GM19099 (cell line): ENCODE data around the gene IRX4.

ENCODE experiments used
- POLR2A ChIP-seq: IDR thresholded peaks from 3 replicates; pipeline ENCODE4 v1.6.1; 2011; ENCODE audit warnings: low read depth; ENCODE audit not compliant: insufficient read length; ENCODE audit errors: extremely low read depth

IRX4 gene

DNA sequence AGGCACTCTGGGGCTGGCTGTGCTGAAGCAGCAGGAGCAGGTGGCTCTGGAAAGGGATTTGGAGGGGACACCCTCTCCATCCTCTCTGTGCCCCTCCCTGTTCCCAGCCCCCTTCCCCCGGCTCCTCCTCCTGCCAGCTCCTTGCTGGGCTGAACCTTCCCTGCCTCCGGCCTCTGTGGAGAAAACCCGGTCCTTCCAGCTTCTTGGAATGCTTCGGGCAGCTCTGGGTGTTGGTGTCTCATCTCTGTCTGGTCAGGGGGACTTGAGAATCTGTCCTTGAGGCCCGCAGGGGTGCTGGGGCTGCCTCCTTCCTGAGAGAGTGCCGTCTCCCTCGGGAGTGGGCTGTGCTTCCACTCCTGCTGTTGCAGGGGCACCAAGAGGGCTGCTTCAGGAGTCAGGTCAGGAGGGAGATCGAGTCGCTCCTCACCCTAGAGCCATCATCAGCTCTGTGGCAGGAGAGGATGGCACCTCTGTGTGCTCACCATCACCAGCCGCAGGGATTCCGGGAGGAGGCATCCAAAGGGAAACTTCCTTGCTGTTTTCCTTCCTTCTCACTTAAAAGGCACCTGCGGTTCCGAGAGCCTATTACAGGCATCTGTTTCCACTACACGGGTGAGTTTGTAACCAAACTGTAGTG is 50.9 kb downstream of the IRX4 start:
- TF ChIP-seq POLR2A = no peak

GRCh38 chr5:1831257-1831656 is 51.5 kb downstream of the IRX4 start:
- TF ChIP-seq POLR2A = no peak

- no peak for TF ChIP-seq POLR2A
Measured at GRCh38 chr5:1830571-1831228, 52.0 kb downstream of the IRX4 start.

DNA sequence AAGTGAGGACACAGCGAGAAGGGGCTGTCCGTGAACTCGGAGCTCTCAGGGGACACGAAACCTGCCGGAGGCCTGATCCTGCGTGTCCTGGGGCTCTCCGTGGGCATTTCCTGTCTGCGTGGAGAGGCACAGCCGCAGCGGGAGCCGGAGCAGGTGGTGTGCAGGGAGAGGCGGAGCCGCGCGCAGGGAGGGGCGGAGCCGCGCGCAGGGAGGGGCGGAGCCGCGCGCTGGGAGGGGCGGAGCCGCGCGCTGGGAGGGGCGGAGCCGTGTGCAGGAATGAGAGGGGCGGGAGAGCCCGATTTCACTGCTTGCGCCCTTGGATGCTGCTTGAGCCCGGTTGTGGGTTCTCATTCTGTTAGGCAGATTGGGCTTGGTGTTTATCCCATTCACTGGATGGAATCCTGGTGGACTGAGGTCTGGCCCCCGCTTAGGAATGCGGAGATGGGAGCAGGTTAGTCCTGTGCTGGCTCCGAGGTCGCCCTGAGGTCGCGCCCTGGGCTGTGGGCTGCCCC is 54.8 kb downstream of the IRX4 start:
- no peak for TF ChIP-seq POLR2A
